ENCODE data around the gene NTRK2.

The NTRK2 gene

GRCh38 chr9:84851935-84852585 is 182.5 kb downstream of the NTRK2 start:
- DNase-seq (ENCODE audit: low spot score), result peak; percentile 59

GRCh38 chr9:84852617-84853301 is 183.2 kb downstream of the NTRK2 start:
- no peak for DNase-seq (ENCODE audit: low spot score)

GRCh38 chr9:84856181-84856632 is 186.7 kb downstream of the NTRK2 start:
- no peak for DNase-seq (ENCODE audit: low spot score)

- no peak for DNase-seq (ENCODE audit: low spot score)
These were observed 187.7 kb downstream of the NTRK2 start for GRCh38 chr9:84857211-84857610.

GRCh38 chr9:84858364-84858763 is 188.8 kb downstream of the NTRK2 start:
- DNase-seq (ENCODE audit: low spot score), result no peak

GRCh38 chr9:84860249-84861115 is 191.0 kb downstream of the NTRK2 start:
- no peak for DNase-seq (ENCODE audit: low spot score)

- DNase-seq (ENCODE audit: low spot score), result no peak
These were observed 191.9 kb downstream of the NTRK2 start for GRCh38 chr9:84861455-84861854.

GRCh38 chr9:84862308-84862707 is 192.8 kb downstream of the NTRK2 start:
- no peak for DNase-seq (ENCODE audit: low spot score)

- DNase-seq (ENCODE audit: low spot score), result peak; percentile 62
These were observed 193.3 kb downstream of the NTRK2 start for GRCh38 chr9:84862810-84863287.

- DNase-seq (ENCODE audit: low spot score), result no peak
These were observed 193.8 kb downstream of the NTRK2 start for GRCh38 chr9:84863372-84863771.

- DNase-seq (ENCODE audit: low spot score), result no peak
These were observed 197.1 kb downstream of the NTRK2 start for GRCh38 chr9:84866396-84867175.

GRCh38 chr9:84867186-84867585 is 197.7 kb downstream of the NTRK2 start:
- DNase-seq (ENCODE audit: low spot score), result no peak

- no peak for DNase-seq (ENCODE audit: low spot score)
These were observed 199.6 kb downstream of the NTRK2 start for GRCh38 chr9:84869091-84869490.

- no peak for DNase-seq (ENCODE audit: low spot score)
These were observed 202.5 kb downstream of the NTRK2 start for GRCh38 chr9:84871983-84872382.

GRCh38 chr9:84874022-84874421 is 204.5 kb downstream of the NTRK2 start:
- DNase-seq (ENCODE audit: low spot score), result no peak

- DNase-seq (ENCODE audit: low spot score), result no peak
These were observed 205.1 kb downstream of the NTRK2 start for GRCh38 chr9:84874596-84874995.

- no peak for DNase-seq (ENCODE audit: low spot score)
These were observed 205.7 kb downstream of the NTRK2 start for GRCh38 chr9:84875193-84875592.

- no peak for DNase-seq (ENCODE audit: low spot score)
These were observed 210.1 kb downstream of the NTRK2 start for GRCh38 chr9:84879631-84880030.

GRCh38 chr9:84880835-84881234 is 211.3 kb downstream of the NTRK2 start:
- DNase-seq (ENCODE audit: low spot score), result no peak

GRCh38 chr9:84886866-84887265 is 217.3 kb downstream of the NTRK2 start:
- DNase-seq (ENCODE audit: low spot score), result no peak

- no peak for DNase-seq (ENCODE audit: low spot score)
These were observed 222.4 kb downstream of the NTRK2 start for GRCh38 chr9:84891924-84892323.
